ENCODE data around the gene ANKRD23.

ANKRD23 gene

GRCh38 chr2:96877042-96877451 is 33.2 kb upstream of the ANKRD23 start:
- DNase-seq (ENCODE audit: low spot score) = no peak

GRCh38 chr2:96876269-96877041 is 32.6 kb upstream of the ANKRD23 start:
- DNase-seq (ENCODE audit: low spot score) = no peak

GRCh38 chr2:96875498-96876268 is 31.9 kb upstream of the ANKRD23 start:
- DNase-seq (ENCODE audit: low spot score) = no peak

GRCh38 chr2:96874198-96874831 is 30.5 kb upstream of the ANKRD23 start:
- peak; percentile 49 for DNase-seq (ENCODE audit: low spot score)

- DNase-seq (ENCODE audit: low spot score) = no peak
Observed at GRCh38 chr2:96873651-96874096, 29.9 kb upstream of the ANKRD23 start.

- DNase-seq (ENCODE audit: low spot score) = no peak
Observed at GRCh38 chr2:96872591-96873349, 28.9 kb upstream of the ANKRD23 start.

- DNase-seq (ENCODE audit: low spot score) = no peak
Observed at GRCh38 chr2:96870626-96871255, 26.9 kb upstream of the ANKRD23 start.

GRCh38 chr2:96869822-96870625 is 26.2 kb upstream of the ANKRD23 start, which contains the start of gene SEMA4C:
SEMA4C (minus strand) TSS chr2:96870080; CDS start chr2:96867886, 2,194 bp downstream.
- DNase-seq (ENCODE audit: low spot score) = no peak

- DNase-seq (ENCODE audit: low spot score) = no peak
Observed at GRCh38 chr2:96869281-96869821, 25.5 kb upstream of the ANKRD23 start.

GRCh38 chr2:96868555-96869280 is 24.9 kb upstream of the ANKRD23 start:
- DNase-seq (ENCODE audit: low spot score) = peak; percentile 57

GRCh38 chr2:96867756-96868554 is 24.1 kb upstream of the ANKRD23 start:
- no peak for DNase-seq (ENCODE audit: low spot score)

- no peak for DNase-seq (ENCODE audit: low spot score)
Observed at GRCh38 chr2:96866986-96867755, 23.4 kb upstream of the ANKRD23 start.

- DNase-seq (ENCODE audit: low spot score) = no peak
Observed at GRCh38 chr2:96866586-96866985, 22.8 kb upstream of the ANKRD23 start.

GRCh38 chr2:96866149-96866548 is 22.3 kb upstream of the ANKRD23 start:
- no peak for DNase-seq (ENCODE audit: low spot score)

- DNase-seq (ENCODE audit: low spot score) = no peak
Observed at GRCh38 chr2:96865654-96866053, 21.8 kb upstream of the ANKRD23 start.

- DNase-seq (ENCODE audit: low spot score) = no peak
Observed at GRCh38 chr2:96864343-96865091, 20.7 kb upstream of the ANKRD23 start.
